Measurements from ENCODE around the gene NFIL3. TPM values are rescaled to one million over a fixed set of nuclear protein-coding genes. Genes with fewer than 3 reads are reported as not detected.

The NFIL3 gene
- total and polyA plus RNA-seq, 5 donors: 26.7 to 44.5 (median 32.7) TPM

- intact Hi-C loops (cut with DNase I): loop anchor here in 2 of 4 donors (10.0 kb wide), 4 partner anchors 248 to 522 kb away; no protein-coding TSS in a partner anchor
- Histone ChIP-seq H3K4me3 (ENCODE audit: low read length) (no peak overlapping the region), H3K27me3 (ENCODE audit: control insufficient read depth, insufficient read depth) (no peaks in the 10 kb centered on the region), H3K27ac (ENCODE audit: low read length) (no peak overlapping the region), H3K4me1 (ENCODE audit: control insufficient read depth, insufficient read depth, low read length) (no peaks in the 10 kb centered on the region), H3K9me3 (ENCODE audit: control insufficient read depth, low read length) (no peaks in the 10 kb centered on the region)
- ATAC-seq (no peak), DNase-seq (no peak)
- WGBS: 88% methylated on average over 13 of the region's 13 CpGs
These were observed 13.2 kb upstream of the NFIL3 start for GRCh38 chr9:91436841-91437240.

GRCh38 chr9:91433180-91433579, 9.5 kb upstream of the NFIL3 start:
- H3K27ac ChIP-seq (ENCODE audit: low read length): no peak overlapping the region
- H3K9me3 ChIP-seq (ENCODE audit: control insufficient read depth, low read length): no peaks in the 10 kb centered on the region
- DNase-seq: no peak
- WGBS: 29% methylated on average over 2 of the region's 2 CpGs
- H3K4me3 ChIP-seq (ENCODE audit: low read length): no peak overlapping the region
- peak; percentile 70 to 74 for ATAC-seq
- no peaks in the 10 kb centered on the region for H3K4me1 ChIP-seq (ENCODE audit: control insufficient read depth, insufficient read depth, low read length)
- intact Hi-C loops (cut with DNase I): loop anchor here in 3 of 4 donors (5.0 to 10.0 kb wide), 6 partner anchors 252 to 518 kb away; no protein-coding TSS in a partner anchor
- no peaks in the 10 kb centered on the region for H3K27me3 ChIP-seq (ENCODE audit: control insufficient read depth, insufficient read depth)

GRCh38 chr9:91431485-91431884, 7.9 kb upstream of the NFIL3 start:
- intact Hi-C loops (cut with DNase I): loop anchor here in 3 of 4 donors (5.0 to 10.0 kb wide), 6 partner anchors 253 to 517 kb away; no protein-coding TSS in a partner anchor
- no peaks in the 10 kb centered on the region for H3K9me3 ChIP-seq (ENCODE audit: control insufficient read depth, low read length)
- H3K4me1 ChIP-seq (ENCODE audit: control insufficient read depth, insufficient read depth, low read length): no peaks in the 10 kb centered on the region
- DNase-seq (no peak), ATAC-seq (no peak)
- no peak overlapping the region for H3K27ac ChIP-seq (ENCODE audit: low read length)
- H3K4me3 ChIP-seq (ENCODE audit: low read length): no peak overlapping the region
- no peaks in the 10 kb centered on the region for H3K27me3 ChIP-seq (ENCODE audit: control insufficient read depth, insufficient read depth)
- WGBS: 89% methylated on average over 5 of the region's 5 CpGs

- no peak for ATAC-seq
- Histone ChIP-seq H3K27ac (ENCODE audit: low read length) (no peak overlapping the region), H3K4me1 (ENCODE audit: control insufficient read depth, insufficient read depth, low read length) (no peaks in the 10 kb centered on the region), H3K4me3 (ENCODE audit: low read length) (no peak overlapping the region), H3K9me3 (ENCODE audit: control insufficient read depth, low read length) (no peaks in the 10 kb centered on the region), H3K27me3 (ENCODE audit: control insufficient read depth, insufficient read depth) (no peaks in the 10 kb centered on the region)
- no peak for DNase-seq
- 85% methylated on average over 8 of the region's 8 CpGs for WGBS
- intact Hi-C loops (cut with DNase I): loop anchor here (5.0 to 10.0 kb wide), 7 partner anchors 65 to 512 kb away; partner anchors contain the start of gene AUH (in 1 of the 4)
These were observed 5.9 kb upstream of the NFIL3 start for GRCh38 chr9:91429501-91429900.

- intact Hi-C loops (cut with DNase I): loop anchor here (5.0 to 10.0 kb wide), 7 partner anchors 64 to 512 kb away; partner anchors contain the start of gene AUH (in 1 of the 4)
- Histone ChIP-seq H3K27ac (ENCODE audit: low read length) (no peak overlapping the region), H3K9me3 (ENCODE audit: control insufficient read depth, low read length) (no peaks in the 10 kb centered on the region), H3K27me3 (ENCODE audit: control insufficient read depth, insufficient read depth) (no peaks in the 10 kb centered on the region), H3K4me3 (ENCODE audit: low read length) (no peak overlapping the region), H3K4me1 (ENCODE audit: control insufficient read depth, insufficient read depth, low read length) (no peaks in the 10 kb centered on the region)
- peak in 2 of 3 donors; percentile 56 to 67 for DNase-seq
- no peak for ATAC-seq
- 44% methylated on average over 5 of the region's 5 CpGs for WGBS
These were observed 5.3 kb upstream of the NFIL3 start for GRCh38 chr9:91428927-91429351.

- intact Hi-C loops (cut with DNase I): loop anchor here (5.0 to 10.0 kb wide), 7 partner anchors 64 to 511 kb away; partner anchors contain the start of gene AUH (in 1 of the 4)
- DNase-seq: no peak
- H3K9me3 ChIP-seq (ENCODE audit: control insufficient read depth, low read length): no peaks in the 10 kb centered on the region
- H3K4me3 ChIP-seq (ENCODE audit: low read length): no peak overlapping the region
- ATAC-seq: no peak
- H3K4me1 ChIP-seq (ENCODE audit: control insufficient read depth, insufficient read depth, low read length): no peaks in the 10 kb centered on the region
- 62% methylated on average over 2 of the region's 2 CpGs for WGBS
- no peak overlapping the region for H3K27ac ChIP-seq (ENCODE audit: low read length)
- no peaks in the 10 kb centered on the region for H3K27me3 ChIP-seq (ENCODE audit: control insufficient read depth, insufficient read depth)
These were observed 4.8 kb upstream of the NFIL3 start for GRCh38 chr9:91428436-91428835.

GRCh38 chr9:91427873-91428272, 4.2 kb upstream of the NFIL3 start:
- Histone ChIP-seq H3K4me3 (ENCODE audit: low read length) (no peak overlapping the region), H3K27ac (ENCODE audit: low read length) (no peak overlapping the region), H3K4me1 (ENCODE audit: control insufficient read depth, insufficient read depth, low read length) (no peaks in the 10 kb centered on the region), H3K27me3 (ENCODE audit: control insufficient read depth, insufficient read depth) (no peaks in the 10 kb centered on the region), H3K9me3 (ENCODE audit: control insufficient read depth, low read length) (no peaks in the 10 kb centered on the region)
- ATAC-seq (no peak), DNase-seq (no peak)
- 71% methylated on average over 2 of the region's 2 CpGs for WGBS
- intact Hi-C loops (cut with DNase I): loop anchor here (5.0 to 10.0 kb wide), 7 partner anchors 63 to 511 kb away; partner anchors contain the start of gene AUH (in 1 of the 4)

- intact Hi-C loops (cut with DNase I): loop anchor here (5.0 to 10.0 kb wide), 7 partner anchors 61 to 509 kb away; partner anchors contain the start of gene AUH (in 1 of the 4)
- 31% methylated on average over 3 of the region's 3 CpGs for WGBS
- DNase-seq: no peak
- Histone ChIP-seq H3K9me3 (ENCODE audit: control insufficient read depth, low read length) (no peaks in the 10 kb centered on the region), H3K27me3 (ENCODE audit: control insufficient read depth, insufficient read depth) (no peaks in the 10 kb centered on the region), H3K4me3 (ENCODE audit: low read length) (no peak overlapping the region), H3K27ac (ENCODE audit: low read length) (no peak overlapping the region), H3K4me1 (ENCODE audit: control insufficient read depth, insufficient read depth, low read length) (no peaks in the 10 kb centered on the region)
- no peak for ATAC-seq
These were observed 2.6 kb upstream of the NFIL3 start for GRCh38 chr9:91426123-91426745.

- no peaks in the 10 kb centered on the region for H3K9me3 ChIP-seq (ENCODE audit: control insufficient read depth, low read length)
- H3K4me1 ChIP-seq (ENCODE audit: control insufficient read depth, insufficient read depth, low read length): peaks cover 4% of the 10 kb centered on the region
- ATAC-seq: no peak
- intact Hi-C loops (cut with DNase I): loop anchor here (5.0 to 10.0 kb wide), 7 partner anchors 60 to 508 kb away; partner anchors contain the start of gene AUH (in 1 of the 4)
- peak overlapping the region; percentile 100 for H3K4me3 ChIP-seq (ENCODE audit: low read length)
- 69% methylated on average over 9 of the region's 9 CpGs for WGBS
- no peaks in the 10 kb centered on the region for H3K27me3 ChIP-seq (ENCODE audit: control insufficient read depth, insufficient read depth)
- H3K27ac ChIP-seq (ENCODE audit: low read length): no peak overlapping the region
- no peak for DNase-seq
These were observed 1.6 kb upstream of the NFIL3 start for GRCh38 chr9:91425271-91425670.

GRCh38 chr9:91424403-91425176, 958 bp upstream of the NFIL3 start:
- H3K4me1 ChIP-seq (ENCODE audit: control insufficient read depth, insufficient read depth, low read length): peaks cover 7% of the 10 kb centered on the region
- 1% methylated on average over 67 of the region's 67 CpGs for WGBS
- DNase-seq (peak; percentile 91 to 95 (median 93)), ATAC-seq (peak; percentile 74 to 76)
- H3K27me3 ChIP-seq (ENCODE audit: control insufficient read depth, insufficient read depth): no peaks in the 10 kb centered on the region
- no peaks in the 10 kb centered on the region for H3K9me3 ChIP-seq (ENCODE audit: control insufficient read depth, low read length)
- intact Hi-C loops (cut with DNase I): loop anchor here (5.0 to 10.0 kb wide), 8 partner anchors 60 to 507 kb away; partner anchors contain the start of gene AUH (in 2 of the 4)
- H3K27ac ChIP-seq (ENCODE audit: low read length): peak overlapping the region; percentile 98
- peak overlapping the region; percentile 100 for H3K4me3 ChIP-seq (ENCODE audit: low read length)
